Sigmoid colon (tissue), 4 donors: ENCODE measurements around the gene SELENON.

Experiments
- EP300 ChIP-seq, 4 donors: sonication (generic); formaldehyde crosslinking; IDR thresholded peaks; one replicate each; pipeline ENCODE4 v1.6.1; 2017; ENCODE audit warnings: antibody characterized with exemption in 4 of 4
- POLR2A ChIP-seq, 2 donors: fragments of 450-650 bp; IDR thresholded peaks; one replicate each; pipeline ENCODE4 v1.6.1; 2016; ENCODE audit warnings: antibody characterized with exemption in 2 of 2, mild to moderate bottlenecking in 2 of 2, moderate library complexity in 2 of 2
- POLR2AphosphoS5 ChIP-seq, 4 donors: sonication (generic); formaldehyde crosslinking; IDR thresholded peaks; one replicate each; pipeline ENCODE4 v1.6.1; 2017; ENCODE audit warnings: antibody characterized with exemption in 4 of 4
- TF ChIP-seq, protein P1 (sequence below), 4 experiments: fragments of 450-650 bp in 3 of 4; fragments of 200-600 bp in 1 of 4; IDR thresholded peaks; one replicate each; pipeline ENCODE4 v1.5.1; 2016 to 2019; ENCODE audit warnings: antibody characterized with exemption in 4 of 4, mild to moderate bottlenecking in 3 of 4, moderate library complexity in 2 of 4

DNA sequence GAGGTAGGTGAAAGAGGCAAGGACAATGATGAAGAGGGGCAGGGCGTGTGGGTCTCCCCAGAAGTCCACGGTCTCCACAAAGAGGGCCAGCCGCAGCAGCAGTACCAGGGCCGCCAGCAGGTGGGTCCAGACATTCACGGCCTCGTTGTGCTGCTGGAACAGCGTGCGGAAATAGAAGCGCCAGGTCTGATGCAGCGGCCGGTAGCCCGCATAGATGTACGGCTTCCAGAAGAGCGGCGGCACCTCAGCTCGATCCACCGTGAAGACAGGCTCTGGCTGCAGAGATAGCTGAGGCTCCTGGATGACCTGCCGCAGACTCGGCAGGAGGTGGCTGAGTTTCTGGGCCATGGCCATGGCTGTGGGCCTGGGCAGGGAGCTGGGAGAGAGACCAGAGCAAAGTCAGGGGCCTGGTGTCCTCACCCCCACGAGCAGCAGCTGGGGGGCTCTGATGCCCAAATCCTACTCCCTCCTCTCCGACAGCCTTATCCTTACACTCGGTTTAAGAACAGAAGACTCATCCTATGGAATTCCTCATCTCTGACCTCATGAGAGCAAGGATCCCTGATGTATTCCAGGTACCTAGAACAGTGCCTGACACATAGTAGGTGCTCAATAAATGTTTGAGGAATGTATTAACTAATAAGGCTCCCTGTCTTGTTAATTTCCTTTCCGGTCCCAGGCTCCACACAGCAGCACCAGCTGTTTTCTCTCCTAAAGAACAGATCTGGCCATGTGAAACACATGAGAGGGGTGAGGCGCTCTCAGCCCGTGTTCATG is 63.7 kb downstream of the SELENON start:
- TF ChIP-seq, protein P1, sequence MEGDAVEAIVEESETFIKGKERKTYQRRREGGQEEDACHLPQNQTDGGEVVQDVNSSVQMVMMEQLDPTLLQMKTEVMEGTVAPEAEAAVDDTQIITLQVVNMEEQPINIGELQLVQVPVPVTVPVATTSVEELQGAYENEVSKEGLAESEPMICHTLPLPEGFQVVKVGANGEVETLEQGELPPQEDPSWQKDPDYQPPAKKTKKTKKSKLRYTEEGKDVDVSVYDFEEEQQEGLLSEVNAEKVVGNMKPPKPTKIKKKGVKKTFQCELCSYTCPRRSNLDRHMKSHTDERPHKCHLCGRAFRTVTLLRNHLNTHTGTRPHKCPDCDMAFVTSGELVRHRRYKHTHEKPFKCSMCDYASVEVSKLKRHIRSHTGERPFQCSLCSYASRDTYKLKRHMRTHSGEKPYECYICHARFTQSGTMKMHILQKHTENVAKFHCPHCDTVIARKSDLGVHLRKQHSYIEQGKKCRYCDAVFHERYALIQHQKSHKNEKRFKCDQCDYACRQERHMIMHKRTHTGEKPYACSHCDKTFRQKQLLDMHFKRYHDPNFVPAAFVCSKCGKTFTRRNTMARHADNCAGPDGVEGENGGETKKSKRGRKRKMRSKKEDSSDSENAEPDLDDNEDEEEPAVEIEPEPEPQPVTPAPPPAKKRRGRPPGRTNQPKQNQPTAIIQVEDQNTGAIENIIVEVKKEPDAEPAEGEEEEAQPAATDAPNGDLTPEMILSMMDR (IDR thresholded peaks at IDR 0.05) = no peak
- TF ChIP-seq POLR2AphosphoS5 (IDR thresholded peaks at IDR 0.05) = no peak
- no peak for TF ChIP-seq EP300 (IDR thresholded peaks at IDR 0.05)
- no peak for TF ChIP-seq POLR2A (IDR thresholded peaks at IDR 0.05)
